A549 (cell line): ENCODE measurements around the gene EDA2R.

ENCODE experiments used
- BHLHE40 ChIP-seq: IDR thresholded peaks from 2 replicates; pipeline ENCODE4 v1.6.1; 2012; ENCODE audit warnings: low read depth, low read length, inconsistent platforms
- CBX8 ChIP-seq: fragments of 200-600 bp; sonication (generic); IDR thresholded peaks from 2 replicates; pipeline ENCODE4 v1.6.1; 2016
- CHD2 ChIP-seq: fragments of 150-350 bp; IDR thresholded peaks from 2 replicates; pipeline ENCODE4 v1.6.1; 2014; ENCODE audit warnings: low read length; ENCODE audit not compliant: partially characterized antibody
- EP300 ChIP-seq, 2 experiments: fragments of >200 bp; sonication (Bioruptor Twin); formaldehyde crosslinking; IDR thresholded peaks; 2 replicates in 1 of 2; 3 replicates in 1 of 2; pipeline ENCODE4 v1.6.1; 2016 to 2017
- HMGXB4 ChIP-seq: fragments of 250-450 bp; sonication (Bioruptor Pico); IDR thresholded peaks from 2 replicates; pipeline ENCODE4 v1.5.0; 2021; ENCODE audit warnings: mild to moderate bottlenecking, moderate library complexity, borderline replicate concordance
- HOXA7 ChIP-seq: fragments of 250-450 bp; sonication (Bioruptor Pico); IDR thresholded peaks from 2 replicates; pipeline ENCODE4 v1.5.0; 2020; ENCODE audit warnings: mild to moderate bottlenecking, moderate library complexity
- MAFK ChIP-seq: fragments of 450-650 bp; IDR thresholded peaks from 2 replicates; pipeline ENCODE4 v1.6.1; 2014; ENCODE audit not compliant: partially characterized antibody
- PHF8 ChIP-seq: fragments of 200-600 bp; sonication (generic); IDR thresholded peaks from 2 replicates; pipeline ENCODE4 v1.6.1; 2016; ENCODE audit warnings: low read depth, mild to moderate bottlenecking, antibody characterized with exemption, moderate library complexity, borderline replicate concordance
- POLR2A ChIP-seq: IDR thresholded peaks from 2 replicates; pipeline ENCODE4 v1.6.1; 2012; ENCODE audit warnings: mild to moderate bottlenecking, low read length
- RFX5 ChIP-seq: fragments of 450-650 bp; IDR thresholded peaks from 2 replicates; pipeline ENCODE4 v1.7.1; 2014; ENCODE audit warnings: antibody characterized with exemption, mild to moderate bottlenecking, moderate library complexity
- TF ChIP-seq, protein P1 (sequence below): fragments of >200 bp; sonication (Bioruptor Twin); formaldehyde crosslinking; IDR thresholded peaks from 3 replicates; pipeline ENCODE4 v1.5.1; 2016
- TF ChIP-seq, protein P2 (sequence below): fragments of 450-650 bp; IDR thresholded peaks from 2 replicates; pipeline ENCODE4 v1.6.1; 2014; ENCODE audit warnings: antibody characterized with exemption
- TF ChIP-seq, protein P3 (sequence below): IDR thresholded peaks from 2 replicates; pipeline ENCODE4 v1.6.1; 2012

GRCh38 chrX:66672106-66672505, 33.2 kb upstream of the EDA2R start:
- TF ChIP-seq, protein P1, sequence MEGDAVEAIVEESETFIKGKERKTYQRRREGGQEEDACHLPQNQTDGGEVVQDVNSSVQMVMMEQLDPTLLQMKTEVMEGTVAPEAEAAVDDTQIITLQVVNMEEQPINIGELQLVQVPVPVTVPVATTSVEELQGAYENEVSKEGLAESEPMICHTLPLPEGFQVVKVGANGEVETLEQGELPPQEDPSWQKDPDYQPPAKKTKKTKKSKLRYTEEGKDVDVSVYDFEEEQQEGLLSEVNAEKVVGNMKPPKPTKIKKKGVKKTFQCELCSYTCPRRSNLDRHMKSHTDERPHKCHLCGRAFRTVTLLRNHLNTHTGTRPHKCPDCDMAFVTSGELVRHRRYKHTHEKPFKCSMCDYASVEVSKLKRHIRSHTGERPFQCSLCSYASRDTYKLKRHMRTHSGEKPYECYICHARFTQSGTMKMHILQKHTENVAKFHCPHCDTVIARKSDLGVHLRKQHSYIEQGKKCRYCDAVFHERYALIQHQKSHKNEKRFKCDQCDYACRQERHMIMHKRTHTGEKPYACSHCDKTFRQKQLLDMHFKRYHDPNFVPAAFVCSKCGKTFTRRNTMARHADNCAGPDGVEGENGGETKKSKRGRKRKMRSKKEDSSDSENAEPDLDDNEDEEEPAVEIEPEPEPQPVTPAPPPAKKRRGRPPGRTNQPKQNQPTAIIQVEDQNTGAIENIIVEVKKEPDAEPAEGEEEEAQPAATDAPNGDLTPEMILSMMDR: no peak
- TF ChIP-seq CHD2 (no peak), PHF8 (no peak), CBX8 (no peak), HMGXB4 (no peak), RFX5 (no peak), BHLHE40 (no peak), MAFK (no peak), POLR2A (no peak), EP300 (IDR thresholded peaks at IDR 0.05) (no peak), HOXA7 (CRISPR knock-in tag) (no peak)
- TF ChIP-seq, protein P2, sequence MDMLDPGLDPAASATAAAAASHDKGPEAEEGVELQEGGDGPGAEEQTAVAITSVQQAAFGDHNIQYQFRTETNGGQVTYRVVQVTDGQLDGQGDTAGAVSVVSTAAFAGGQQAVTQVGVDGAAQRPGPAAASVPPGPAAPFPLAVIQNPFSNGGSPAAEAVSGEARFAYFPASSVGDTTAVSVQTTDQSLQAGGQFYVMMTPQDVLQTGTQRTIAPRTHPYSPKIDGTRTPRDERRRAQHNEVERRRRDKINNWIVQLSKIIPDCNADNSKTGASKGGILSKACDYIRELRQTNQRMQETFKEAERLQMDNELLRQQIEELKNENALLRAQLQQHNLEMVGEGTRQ: no peak
- TF ChIP-seq, protein P3, sequence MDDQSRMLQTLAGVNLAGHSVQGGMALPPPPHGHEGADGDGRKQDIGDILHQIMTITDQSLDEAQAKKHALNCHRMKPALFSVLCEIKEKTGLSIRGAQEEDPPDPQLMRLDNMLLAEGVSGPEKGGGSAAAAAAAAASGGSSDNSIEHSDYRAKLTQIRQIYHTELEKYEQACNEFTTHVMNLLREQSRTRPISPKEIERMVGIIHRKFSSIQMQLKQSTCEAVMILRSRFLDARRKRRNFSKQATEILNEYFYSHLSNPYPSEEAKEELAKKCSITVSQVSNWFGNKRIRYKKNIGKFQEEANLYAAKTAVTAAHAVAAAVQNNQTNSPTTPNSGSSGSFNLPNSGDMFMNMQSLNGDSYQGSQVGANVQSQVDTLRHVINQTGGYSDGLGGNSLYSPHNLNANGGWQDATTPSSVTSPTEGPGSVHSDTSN: no peak
